Trophoblast cell (in vitro differentiated cells and primary cell): Measurements from ENCODE around the gene RSBN1.

Experiments used
- DNase-seq, 2 donors: peaks; one replicate each; pipeline ENCODE4 v3.0.0-alpha.2; 2016
- H2AFZ ChIP-seq: 2 replicates; pipeline ENCODE4 v1.6.1; 2013; ENCODE audit warnings: low read length, moderate library complexity, mild to moderate bottlenecking; ENCODE audit not compliant: insufficient read depth, poor library complexity
- H2AK5ac ChIP-seq: 2 replicates; pipeline ENCODE4 v1.6.1; 2013; ENCODE audit warnings: mild to moderate bottlenecking, low read length
- H2BK120ac ChIP-seq: 2 replicates; pipeline ENCODE4 v1.6.1; 2013; ENCODE audit warnings: low read length, mild to moderate bottlenecking, moderate library complexity; ENCODE audit not compliant: insufficient read depth, poor library complexity
- H2BK12ac ChIP-seq: 2 replicates; pipeline ENCODE4 v1.6.1; 2013; ENCODE audit warnings: mild to moderate bottlenecking, low read length, moderate library complexity
- H2BK5ac ChIP-seq: 2 replicates; pipeline ENCODE4 v1.6.1; 2013; ENCODE audit warnings: low read length, low read depth, moderate library complexity, mild to moderate bottlenecking; ENCODE audit not compliant: poor library complexity
- H3K14ac ChIP-seq: 2 replicates; pipeline ENCODE4 v1.6.1; 2013; ENCODE audit warnings: mild to moderate bottlenecking, low read length
- H3K18ac ChIP-seq: 2 replicates; pipeline ENCODE4 v1.6.1; 2013; ENCODE audit warnings: mild to moderate bottlenecking, low read length
- H3K23ac ChIP-seq: 2 replicates; pipeline ENCODE4 v1.6.1; 2013; ENCODE audit warnings: low read length
- H3K27ac ChIP-seq: 2 replicates; pipeline ENCODE4 v1.5.1; 2013; ENCODE audit warnings: low read depth, mild to moderate bottlenecking, inconsistent platforms, low read length, moderate library complexity
- H3K27me3 ChIP-seq: 2 replicates; pipeline ENCODE4 v1.6.1; 2013; ENCODE audit warnings: inconsistent platforms, mild to moderate bottlenecking, low read length, moderate library complexity; ENCODE audit not compliant: insufficient read depth
- H3K36me3 ChIP-seq, 2 experiments: 1 replicate in 1 of 2; 2 replicates in 1 of 2; pipeline ENCODE4 v1.6.1; 2013; ENCODE audit warnings: low read length in 2 of 2, mild to moderate bottlenecking in 2 of 2, moderate library complexity in 1 of 2; ENCODE audit not compliant: insufficient read depth in 2 of 2, control insufficient read depth in 1 of 2
- H3K4ac ChIP-seq: 2 replicates; pipeline ENCODE4 v1.6.1; 2013; ENCODE audit warnings: low read depth, mild to moderate bottlenecking, low read length, moderate library complexity
- H3K4me1 ChIP-seq, 2 experiments: 1 replicate in 1 of 2; 2 replicates in 1 of 2; pipeline ENCODE4 v1.6.1; 2013; ENCODE audit warnings: low read length in 2 of 2, mild to moderate bottlenecking in 2 of 2, moderate library complexity in 1 of 2; ENCODE audit not compliant: insufficient read depth in 2 of 2, control insufficient read depth in 1 of 2
- H3K4me2 ChIP-seq: 2 replicates; pipeline ENCODE4 v1.6.1; 2013; ENCODE audit warnings: inconsistent platforms, mild to moderate bottlenecking, low read length, moderate library complexity
- H3K4me3 ChIP-seq: 2 replicates; pipeline ENCODE4 v1.5.1; 2013; ENCODE audit warnings: mild to moderate bottlenecking, low read depth, low read length, inconsistent platforms
- H3K79me1 ChIP-seq: one replicate; pipeline ENCODE4 v1.6.1; 2013; ENCODE audit warnings: low read length
- H3K79me2 ChIP-seq: 2 replicates; pipeline ENCODE4 v1.6.1; 2013; ENCODE audit warnings: low read length, mild to moderate bottlenecking; ENCODE audit not compliant: control insufficient read depth, insufficient read depth, poor library complexity
- H3K9ac ChIP-seq: 2 replicates; pipeline ENCODE4 v1.6.1; 2013; ENCODE audit warnings: mild to moderate bottlenecking, low read length
- H3K9me3 ChIP-seq: 2 replicates; pipeline ENCODE4 v1.6.1; 2013; ENCODE audit warnings: low read depth, mild to moderate bottlenecking, control low read depth, inconsistent platforms, low read length; ENCODE audit not compliant: insufficient read depth
- H4K12ac ChIP-seq: 2 replicates; pipeline ENCODE4 v1.6.1; 2013; ENCODE audit warnings: low read depth, mild to moderate bottlenecking, low read length, moderate library complexity
- H4K8ac ChIP-seq: 2 replicates; pipeline ENCODE4 v1.6.1; 2013; ENCODE audit warnings: low read depth, mild to moderate bottlenecking, low read length, moderate library complexity
- H4K91ac ChIP-seq: one replicate; pipeline ENCODE4 v1.6.1; 2013; ENCODE audit warnings: low read depth, mild to moderate bottlenecking, low read length, moderate library complexity
- WGBS: extraction: QIAGEN DNeasy Blood & Tissue Kit; methylation state at CpG from one replicate; pipeline ENCODE4 v1.1.7; 2013; ENCODE audit warnings: missing lambda C conversion rate; ENCODE audit not compliant: insufficient read length, insufficient coverage; ENCODE audit errors: extremely low coverage; 5-methylcytosine and 5-hydroxymethylcytosine counted together

The RSBN1 gene

DNA sequence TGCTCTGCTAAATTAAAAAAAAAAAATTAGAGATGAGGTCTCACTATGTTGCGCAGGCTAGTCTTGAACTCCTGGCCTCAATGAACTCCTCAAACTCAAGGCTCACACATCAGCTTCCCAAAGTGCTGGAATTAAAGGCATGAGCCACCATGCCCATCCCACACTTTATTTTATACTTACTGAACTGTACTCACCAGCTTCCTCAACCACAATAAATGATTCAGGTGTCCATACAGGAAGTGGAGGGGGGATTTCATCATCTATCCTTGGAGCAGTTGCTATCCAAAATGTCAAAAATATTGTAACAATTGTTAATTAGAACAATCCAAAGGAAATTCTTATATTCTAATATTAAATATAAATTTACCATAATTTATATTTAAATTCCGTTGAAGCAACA is 22.4 kb upstream of the RSBN1 start:
- H3K4me2 ChIP-seq: no peak overlapping the region
- WGBS: no CpG with 5 or more reads among the region's 2 CpGs
- H3K18ac ChIP-seq: no peak overlapping the region
- H3K27me3 ChIP-seq: no peaks in the 10 kb centered on the region
- H3K79me2 ChIP-seq: no peaks in the 10 kb centered on the region
- no peak overlapping the region for H3K4ac ChIP-seq
- H2AFZ ChIP-seq: no peak overlapping the region
- H2BK120ac ChIP-seq: no peak overlapping the region
- H4K8ac ChIP-seq: no peak overlapping the region
- H3K79me1 ChIP-seq: no peaks in the 10 kb centered on the region
- H3K36me3 ChIP-seq: no peaks in the 10 kb centered on the region
- H2BK5ac ChIP-seq: no peak overlapping the region
- no peak overlapping the region for H3K23ac ChIP-seq
- DNase-seq: no peak
- no peak overlapping the region for H2AK5ac ChIP-seq
- H3K4me3 ChIP-seq: no peak overlapping the region
- no peak overlapping the region for H4K91ac ChIP-seq
- no peak overlapping the region for H4K12ac ChIP-seq
- no peaks in the 10 kb centered on the region for H3K9me3 ChIP-seq
- no peak overlapping the region for H3K9ac ChIP-seq
- H3K4me1 ChIP-seq: no peaks in the 10 kb centered on the region
- no peak overlapping the region for H3K14ac ChIP-seq
- H2BK12ac ChIP-seq: no peak overlapping the region
- H3K27ac ChIP-seq: no peak overlapping the region

- no peak overlapping the region for H4K91ac ChIP-seq
- H2BK120ac ChIP-seq: no peak overlapping the region
- H3K4me1 ChIP-seq: no peaks in the 10 kb centered on the region
- no peak overlapping the region for H3K23ac ChIP-seq
- H3K27me3 ChIP-seq: no peaks in the 10 kb centered on the region
- no peak overlapping the region for H3K27ac ChIP-seq
- no peak overlapping the region for H2AK5ac ChIP-seq
- H3K4me3 ChIP-seq: no peak overlapping the region
- H3K9ac ChIP-seq: no peak overlapping the region
- H2BK5ac ChIP-seq: no peak overlapping the region
- no peak overlapping the region for H3K4me2 ChIP-seq
- no peak overlapping the region for H3K14ac ChIP-seq
- H4K12ac ChIP-seq: no peak overlapping the region
- no peaks in the 10 kb centered on the region for H3K79me1 ChIP-seq
- no peak overlapping the region for H4K8ac ChIP-seq
- H3K9me3 ChIP-seq: no peaks in the 10 kb centered on the region
- H2AFZ ChIP-seq: no peak overlapping the region
- DNase-seq: peak in 1 of 2 donors; percentile 53
- no peaks in the 10 kb centered on the region for H3K79me2 ChIP-seq
- WGBS: no CpG with 5 or more reads among the region's 3 CpGs
- no peak overlapping the region for H3K18ac ChIP-seq
- H3K4ac ChIP-seq: no peak overlapping the region
- no peaks in the 10 kb centered on the region for H3K36me3 ChIP-seq
- H2BK12ac ChIP-seq: no peak overlapping the region
Measured at GRCh38 chr1:113830039-113830438, 17.8 kb upstream of the RSBN1 start.

DNA sequence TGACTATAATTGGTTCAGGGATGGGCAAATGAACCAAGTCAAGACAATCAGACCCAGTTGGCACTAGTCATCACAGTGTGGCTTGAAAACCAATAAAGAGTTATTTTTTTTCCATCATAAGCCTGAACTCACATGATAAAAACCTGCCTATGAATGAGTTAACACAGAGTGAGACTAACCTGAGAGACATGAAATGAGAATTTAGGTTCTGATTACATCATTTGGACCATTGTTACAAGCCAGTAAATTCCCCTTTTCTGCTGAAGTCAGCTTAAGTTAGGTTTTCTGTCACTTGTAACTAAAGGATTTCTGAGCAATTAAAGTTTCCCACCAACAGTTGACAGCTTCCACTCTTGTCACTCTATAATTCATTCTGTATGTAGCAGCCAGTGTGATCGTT is 9.6 kb upstream of the RSBN1 start:
- Histone ChIP-seq H2AK5ac (no peak overlapping the region), H3K27ac (no peak overlapping the region), H3K4me1 (no peaks in the 10 kb centered on the region), H4K91ac (no peak overlapping the region), H4K12ac (no peak overlapping the region), H3K9ac (no peak overlapping the region), H3K23ac (no peak overlapping the region), H3K4ac (no peak overlapping the region), H2AFZ (no peak overlapping the region), H3K4me3 (no peak overlapping the region), H3K9me3 (no peaks in the 10 kb centered on the region), H3K36me3 (no peaks in the 10 kb centered on the region), H3K79me1 (no peaks in the 10 kb centered on the region), H3K79me2 (no peaks in the 10 kb centered on the region), H3K4me2 (no peak overlapping the region), H2BK5ac (no peak overlapping the region), H2BK12ac (no peak overlapping the region), H4K8ac (no peak overlapping the region), H3K14ac (no peak overlapping the region), H2BK120ac (no peak overlapping the region), H3K27me3 (no peaks in the 10 kb centered on the region), H3K18ac (no peak overlapping the region)
- no peak for DNase-seq
- WGBS: no CpG with 5 or more reads among the region's 1 CpG

- no peak overlapping the region for H4K91ac ChIP-seq
- WGBS: no CpG with 5 or more reads among the region's 2 CpGs
- H3K4me1 ChIP-seq: no peaks in the 10 kb centered on the region
- no peaks in the 10 kb centered on the region for H3K79me2 ChIP-seq
- H2BK12ac ChIP-seq: no peak overlapping the region
- no peak overlapping the region for H3K27ac ChIP-seq
- H3K4me3 ChIP-seq: no peak overlapping the region
- H4K8ac ChIP-seq: no peak overlapping the region
- no peaks in the 10 kb centered on the region for H3K9me3 ChIP-seq
- no peak overlapping the region for H3K23ac ChIP-seq
- H2BK120ac ChIP-seq: no peak overlapping the region
- no peaks in the 10 kb centered on the region for H3K79me1 ChIP-seq
- no peak overlapping the region for H3K14ac ChIP-seq
- no peaks in the 10 kb centered on the region for H3K27me3 ChIP-seq
- no peak overlapping the region for H3K18ac ChIP-seq
- H4K12ac ChIP-seq: no peak overlapping the region
- no peak overlapping the region for H3K4me2 ChIP-seq
- no peak overlapping the region for H3K9ac ChIP-seq
- H2BK5ac ChIP-seq: no peak overlapping the region
- no peaks in the 10 kb centered on the region for H3K36me3 ChIP-seq
- H2AK5ac ChIP-seq: no peak overlapping the region
- no peak for DNase-seq
- H3K4ac ChIP-seq: no peak overlapping the region
- no peak overlapping the region for H2AFZ ChIP-seq
Measured at GRCh38 chr1:113818578-113818977, 6.3 kb upstream of the RSBN1 start.
